HFF-Myc (cell line): ENCODE data around the gene SCARB1.

ENCODE experiments used
- DNase-seq: peaks from one replicate; pipeline ENCODE4 v3.0.0-alpha.2; 2011; ENCODE audit warnings: low read depth; ENCODE audit errors: extremely low read depth
- H3K4me3 ChIP-seq: replicated peaks from 2 replicates; pipeline ENCODE4 v1.5.1; 2011; ENCODE audit warnings: low read depth, mild to moderate bottlenecking, control low read depth, low read length
- CTCF ChIP-seq: IDR thresholded peaks from 2 replicates; pipeline ENCODE4 v1.5.1; 2012; ENCODE audit warnings: mild to moderate bottlenecking, low read depth, low read length, control low read depth; ENCODE audit errors: missing control alignments

The SCARB1 gene

GRCh38 chr12:124805876-124806668 lies 57.6 kb downstream of the SCARB1 start:
- H3K4me3 ChIP-seq: no peak overlapping the region
- DNase-seq: no peak
- TF ChIP-seq CTCF: no peak

GRCh38 chr12:124805050-124805449 lies 58.6 kb downstream of the SCARB1 start:
- DNase-seq: no peak
- TF ChIP-seq CTCF: no peak
- H3K4me3 ChIP-seq: no peak overlapping the region

DNA sequence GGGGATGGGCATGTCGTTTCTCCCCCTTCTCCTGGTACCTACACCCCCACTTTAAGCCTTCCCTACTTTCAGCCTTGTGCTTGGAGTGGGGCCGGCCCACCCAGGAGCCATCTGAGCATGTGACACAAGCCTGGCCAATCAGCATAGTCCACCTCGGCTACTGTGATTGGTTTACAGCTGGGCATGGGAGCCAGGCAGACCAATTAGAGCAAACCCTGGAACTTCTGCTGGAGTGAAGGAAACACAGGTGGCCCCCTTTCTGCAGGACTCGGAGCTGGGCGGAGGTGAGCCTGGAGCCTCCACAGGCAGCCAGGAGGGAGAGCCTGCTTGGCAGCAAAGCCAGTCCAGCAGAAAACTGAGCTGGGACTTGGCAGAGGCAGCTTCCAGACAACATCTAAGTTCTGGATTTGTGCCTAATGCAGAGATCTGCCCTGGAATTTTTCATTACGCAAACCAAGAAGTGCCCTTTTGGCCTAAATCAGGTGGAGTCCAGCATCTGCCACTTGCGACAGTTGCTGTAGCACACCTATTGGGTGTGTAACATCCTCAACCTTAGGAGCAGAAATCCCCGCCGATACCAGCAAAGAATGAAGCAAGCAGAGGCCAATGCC lies 59.5 kb downstream of the SCARB1 start:
- no peak for TF ChIP-seq CTCF
- H3K4me3 ChIP-seq: no peak overlapping the region
- peak; percentile 16 for DNase-seq

GRCh38 chr12:124802361-124802760 lies 61.3 kb downstream of the SCARB1 start:
- H3K4me3 ChIP-seq: no peak overlapping the region
- no peak for DNase-seq

GRCh38 chr12:124800506-124800905 lies 63.2 kb downstream of the SCARB1 start:
- no peak for TF ChIP-seq CTCF
- H3K4me3 ChIP-seq: no peak overlapping the region
- DNase-seq: no peak

More at GRCh38 chr12:124802361-124802760, 61.3 kb downstream of the SCARB1 start:
- TF ChIP-seq CTCF: no peak

GRCh38 chr12:124797321-124797720 lies 66.3 kb downstream of the SCARB1 start:
- H3K4me3 ChIP-seq: no peak overlapping the region
- TF ChIP-seq CTCF: no peak
- no peak for DNase-seq
